GM19193 (cell line): Measurements from ENCODE around the gene AKT3.

ENCODE experiments used
- POLR2A ChIP-seq: IDR thresholded peaks from 4 replicates; pipeline ENCODE4 v1.6.1; 2011; ENCODE audit not compliant: insufficient read depth, insufficient read length; ENCODE audit errors: extremely low read depth

Gene AKT3

DNA sequence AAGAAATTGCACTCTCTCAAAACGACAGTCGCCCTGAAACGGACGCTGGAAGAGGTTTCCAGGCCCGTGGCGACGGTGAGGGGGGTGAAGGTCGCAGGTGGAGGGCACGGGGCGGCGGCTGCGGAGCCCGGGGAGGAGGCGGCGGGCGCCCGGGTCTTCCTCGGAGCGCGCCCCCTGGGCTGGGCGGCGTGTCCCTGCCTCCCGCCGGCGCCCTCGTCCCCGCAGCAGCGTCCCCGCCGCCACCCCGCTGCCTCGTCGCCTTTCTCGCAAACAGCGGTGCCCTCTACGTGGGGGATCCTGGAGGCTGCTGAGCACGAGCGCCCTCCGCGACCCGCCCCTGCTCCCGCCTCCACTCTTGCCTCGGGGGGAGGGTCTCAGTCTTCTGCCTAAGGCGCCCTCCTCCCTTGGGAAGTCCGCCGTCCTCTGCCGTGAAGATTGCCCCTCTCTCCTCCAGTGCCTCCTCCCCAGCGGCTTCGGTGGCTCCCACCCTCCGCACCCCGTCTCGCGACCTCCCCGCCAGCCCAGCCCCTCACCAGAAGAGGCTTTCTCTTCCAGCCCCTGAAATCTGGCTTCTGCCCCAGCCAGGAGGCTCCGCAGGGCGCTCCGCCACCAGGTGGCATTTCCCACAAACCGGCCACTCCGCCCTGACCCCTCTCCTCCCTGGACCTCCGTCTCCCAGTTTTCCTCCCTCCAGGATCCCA lies 366.8 kb downstream of the AKT3 start:
- TF ChIP-seq POLR2A = no peak

DNA sequence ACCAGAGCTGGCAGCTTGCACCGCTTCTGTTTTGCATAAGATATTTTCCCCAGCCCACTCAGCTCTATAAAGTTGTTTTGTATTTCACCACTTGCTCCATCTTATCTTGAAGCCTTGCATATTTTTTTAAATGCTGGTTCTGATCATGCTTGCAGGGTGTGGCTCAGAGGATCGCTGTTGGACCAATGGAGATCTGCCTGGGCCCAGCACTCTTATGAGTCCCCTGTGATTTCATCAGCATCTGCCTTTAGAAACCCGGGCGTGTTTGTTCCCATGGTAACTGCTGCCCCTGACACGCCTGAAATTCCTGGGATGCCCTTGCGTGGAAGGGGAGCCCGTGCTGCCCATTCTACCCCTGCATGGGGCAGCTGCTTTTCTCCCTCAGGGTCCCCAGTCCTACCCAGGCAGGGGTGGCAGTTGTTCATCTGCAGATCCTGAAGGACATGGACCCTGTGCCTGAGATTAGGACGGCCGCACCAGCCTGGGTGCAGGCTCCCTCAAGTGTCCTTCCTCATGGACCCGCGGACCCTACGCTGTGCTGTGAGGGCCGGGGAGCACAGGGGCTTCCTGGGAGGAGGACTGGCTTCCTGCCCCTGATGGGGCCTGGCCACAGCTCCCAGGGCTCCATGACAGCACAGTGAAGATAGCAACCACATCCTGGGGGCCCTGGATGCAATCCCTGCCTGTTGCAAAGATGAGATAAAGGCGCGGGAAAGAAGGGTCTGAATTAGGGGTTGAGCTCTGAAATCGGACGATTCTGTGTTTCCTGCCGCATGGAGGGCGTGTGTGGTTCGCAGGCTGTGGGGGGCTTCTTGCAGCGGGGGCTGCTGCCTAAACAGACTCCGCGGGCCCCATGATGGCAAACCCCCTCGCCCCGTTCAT lies 367.7 kb downstream of the AKT3 start:
- no peak for TF ChIP-seq POLR2A

DNA sequence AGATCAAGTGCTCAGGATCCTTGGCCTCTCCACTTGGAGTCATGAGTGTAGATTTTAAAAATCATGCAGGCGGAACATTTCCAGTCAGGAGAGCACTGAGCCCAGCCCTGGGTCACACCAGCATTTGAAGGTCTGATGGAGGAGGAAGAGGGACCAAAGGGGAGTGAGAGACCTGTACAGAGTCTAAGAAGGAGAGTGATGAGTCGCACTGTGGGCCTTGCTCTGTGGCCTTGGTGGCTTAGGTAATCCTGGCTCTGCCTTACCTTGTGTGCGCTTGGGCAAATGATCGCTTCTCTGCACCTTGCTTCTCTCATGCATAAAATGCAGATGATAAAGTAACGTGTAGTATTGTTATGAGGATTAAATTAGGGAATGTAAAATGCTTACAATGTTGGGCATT lies 368.9 kb downstream of the AKT3 start:
- no peak for TF ChIP-seq POLR2A

DNA sequence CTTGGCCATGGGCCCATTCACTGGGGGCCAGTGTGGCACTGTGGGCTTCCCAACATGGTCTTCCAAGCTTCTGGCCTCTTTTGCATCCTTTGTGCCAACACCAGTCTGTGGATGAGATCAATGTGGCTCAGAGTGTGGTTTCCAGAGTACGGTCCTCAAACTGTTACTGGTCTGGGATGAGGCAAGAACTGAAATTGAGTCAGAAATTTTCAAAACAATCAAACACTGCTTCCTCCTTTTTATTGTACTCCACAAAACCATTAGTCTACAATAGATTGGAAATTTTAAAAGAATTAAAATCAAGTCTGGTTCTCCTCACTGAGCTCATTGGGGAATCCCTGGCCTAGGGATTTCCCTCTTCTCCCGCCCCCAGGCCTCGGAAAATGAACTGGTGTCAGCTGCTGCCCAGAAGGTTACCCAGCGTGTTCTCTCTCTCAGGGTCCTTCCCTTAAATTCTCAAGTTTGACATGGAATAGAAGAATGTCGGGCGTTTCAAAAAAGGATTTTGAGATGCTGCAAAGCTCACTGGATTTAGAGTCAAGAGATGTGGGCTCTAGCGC lies 372.2 kb downstream of the AKT3 start:
- TF ChIP-seq POLR2A = no peak

DNA sequence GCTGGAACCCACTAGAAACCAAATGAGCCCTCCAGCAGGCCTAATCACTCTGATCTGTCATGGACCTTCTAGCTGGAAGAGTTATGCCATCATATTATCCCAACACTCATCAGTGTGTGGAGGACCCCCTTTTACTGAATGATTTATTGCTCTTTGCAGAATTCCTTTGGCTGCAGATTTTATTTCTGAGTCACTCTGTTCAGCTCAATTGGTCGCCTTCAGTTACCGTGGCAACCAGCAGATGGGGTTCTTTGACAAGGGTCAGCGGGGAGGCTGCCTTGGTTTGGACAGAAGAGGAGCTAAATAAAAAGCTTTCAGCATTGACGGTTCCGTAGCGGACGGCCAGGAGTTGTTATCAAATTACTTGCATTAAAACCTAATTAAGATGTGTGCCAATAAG lies 374.1 kb downstream of the AKT3 start:
- TF ChIP-seq POLR2A = no peak

DNA sequence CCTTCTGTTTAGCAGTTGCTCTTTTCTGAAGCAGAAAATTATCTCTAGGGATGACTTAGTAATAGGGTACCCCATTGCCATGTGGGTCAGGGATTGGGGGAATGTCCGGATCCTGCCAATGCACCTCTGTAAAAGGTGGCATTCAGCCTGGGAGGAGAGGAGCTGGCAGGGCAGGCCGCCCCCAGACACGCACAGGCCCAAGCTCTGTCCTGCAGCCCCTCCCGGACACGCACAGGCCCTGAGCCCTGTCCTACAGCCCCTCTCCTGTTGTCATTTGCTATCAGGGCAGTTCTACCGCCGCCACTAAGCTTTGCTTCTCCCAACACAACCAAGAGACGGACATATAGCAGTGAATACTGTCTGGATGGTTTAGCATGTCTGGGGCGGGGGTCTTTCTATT lies 375.1 kb downstream of the AKT3 start:
- TF ChIP-seq POLR2A = no peak

DNA sequence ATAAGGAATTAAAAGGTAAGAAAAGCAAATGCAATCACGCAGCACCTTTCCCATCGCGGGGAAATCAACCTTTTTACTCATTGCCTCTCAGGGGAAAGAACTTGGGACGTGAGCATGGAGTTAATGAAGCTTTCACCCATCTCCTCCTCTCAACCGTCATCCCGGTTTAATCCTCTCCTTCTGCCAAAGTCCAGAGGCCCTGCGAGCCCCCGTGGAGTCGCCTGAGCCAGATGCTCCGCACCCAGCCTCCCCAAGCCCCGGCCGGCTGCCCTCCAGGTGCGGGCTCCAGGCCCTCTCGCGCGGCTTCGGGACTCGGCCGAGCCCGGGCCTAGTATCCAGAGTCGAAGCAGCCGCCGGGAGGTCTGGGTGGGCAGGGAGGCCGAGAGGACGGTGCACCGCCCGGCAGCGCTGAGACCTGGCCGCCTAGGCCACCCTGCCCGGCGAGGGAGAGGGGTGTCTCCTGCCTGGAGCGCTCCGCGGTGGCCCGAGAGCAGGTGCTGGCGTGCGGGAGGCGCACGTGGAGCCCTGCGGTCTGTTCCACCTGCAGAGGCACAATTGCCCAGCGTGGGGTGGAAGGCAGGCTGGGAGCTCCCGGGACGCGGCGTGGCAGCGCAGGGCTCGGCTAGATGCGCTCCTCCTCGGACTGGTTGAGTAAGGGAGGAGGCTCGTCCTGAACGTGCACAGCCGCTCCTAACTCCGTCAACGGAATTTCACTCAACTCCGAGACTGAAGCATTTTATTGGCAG lies 375.7 kb downstream of the AKT3 start:
- no peak for TF ChIP-seq POLR2A

DNA sequence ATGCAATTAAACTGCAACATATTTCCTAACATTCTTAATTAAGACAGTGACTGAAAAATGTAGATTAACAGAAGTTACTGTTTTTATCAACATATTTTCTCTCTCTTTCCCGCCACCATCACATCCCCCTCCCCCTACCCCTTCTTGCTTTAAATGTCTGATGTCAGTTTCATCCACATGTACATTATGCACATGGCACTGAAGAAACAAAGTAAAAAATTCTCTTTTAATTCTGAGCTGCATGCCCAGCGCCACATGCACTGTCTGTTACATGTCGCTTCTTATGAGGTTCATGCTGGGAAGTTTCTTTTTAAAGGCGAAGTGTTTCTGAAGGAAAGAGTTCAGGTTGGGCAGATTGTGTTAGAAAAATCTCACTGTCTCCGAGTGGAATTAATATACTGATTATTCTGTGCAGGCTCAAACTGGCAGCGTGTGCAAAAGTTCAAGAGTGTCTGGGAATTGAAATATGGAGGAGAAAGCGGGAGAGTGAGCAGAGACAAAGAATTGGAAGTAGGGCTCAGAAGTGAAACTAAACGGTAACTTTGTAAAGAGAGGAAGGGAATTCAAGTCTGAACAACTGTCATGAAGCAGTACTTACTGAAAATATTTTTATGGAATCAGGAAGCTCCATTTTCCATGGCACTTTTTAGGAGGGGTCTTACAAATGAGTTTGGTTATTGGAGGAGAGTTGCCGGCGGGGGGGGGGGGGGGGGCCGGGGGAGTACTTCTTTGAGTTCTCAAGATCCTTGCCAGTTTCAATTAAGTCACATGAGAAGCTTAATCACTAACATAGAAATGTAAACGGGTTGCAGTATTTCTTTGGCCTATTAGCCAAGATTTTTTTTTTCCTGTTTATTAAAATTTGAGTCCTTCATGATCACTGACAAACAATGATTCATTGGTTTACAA lies 376.6 kb downstream of the AKT3 start:
- no peak for TF ChIP-seq POLR2A

DNA sequence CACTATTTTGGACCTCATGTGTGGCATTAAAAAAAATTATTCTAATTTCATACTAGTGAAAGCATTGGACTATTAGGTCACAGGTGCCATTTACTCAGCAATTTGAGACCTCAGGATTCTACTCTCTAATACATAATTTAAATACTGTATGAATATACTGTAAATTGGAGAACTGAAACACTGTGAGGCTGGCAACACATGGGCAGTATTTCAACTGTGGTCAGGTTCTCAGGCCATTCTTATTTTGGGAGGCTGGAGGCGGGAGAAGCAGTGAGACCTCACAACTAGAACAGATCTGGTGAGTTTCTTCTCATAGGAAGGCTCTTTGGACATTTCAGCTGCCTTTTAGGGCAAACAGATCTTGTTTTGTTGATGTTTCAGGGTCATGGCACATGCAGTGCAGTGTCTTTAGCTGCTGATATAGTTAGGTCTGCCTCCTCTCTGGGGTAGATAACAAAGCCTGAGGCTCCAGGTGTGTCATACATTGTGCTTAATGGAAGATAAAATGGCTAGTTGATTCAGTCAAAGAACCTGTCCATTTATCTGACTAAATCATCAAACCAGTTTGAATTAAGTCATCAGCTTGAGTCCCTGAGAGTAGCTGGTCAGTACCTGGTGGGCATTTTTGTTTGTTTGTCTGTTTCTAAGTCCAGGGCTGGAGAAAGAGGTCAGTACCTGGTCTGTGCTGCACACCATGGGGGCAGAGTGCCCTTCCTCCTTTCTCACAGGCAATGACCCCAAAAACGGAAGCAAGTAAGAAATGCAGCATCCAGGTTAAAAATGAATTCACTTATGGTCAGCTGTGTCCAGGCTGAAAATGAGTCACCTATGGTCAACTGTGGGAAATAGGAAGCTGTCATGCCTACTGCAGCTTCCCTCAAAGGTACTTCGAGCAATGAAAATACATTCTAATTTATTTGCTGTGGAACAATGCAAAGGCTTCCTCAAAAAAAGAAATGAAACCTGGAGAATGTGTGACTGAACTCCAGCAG lies 378.0 kb downstream of the AKT3 start:
- TF ChIP-seq POLR2A = no peak

DNA sequence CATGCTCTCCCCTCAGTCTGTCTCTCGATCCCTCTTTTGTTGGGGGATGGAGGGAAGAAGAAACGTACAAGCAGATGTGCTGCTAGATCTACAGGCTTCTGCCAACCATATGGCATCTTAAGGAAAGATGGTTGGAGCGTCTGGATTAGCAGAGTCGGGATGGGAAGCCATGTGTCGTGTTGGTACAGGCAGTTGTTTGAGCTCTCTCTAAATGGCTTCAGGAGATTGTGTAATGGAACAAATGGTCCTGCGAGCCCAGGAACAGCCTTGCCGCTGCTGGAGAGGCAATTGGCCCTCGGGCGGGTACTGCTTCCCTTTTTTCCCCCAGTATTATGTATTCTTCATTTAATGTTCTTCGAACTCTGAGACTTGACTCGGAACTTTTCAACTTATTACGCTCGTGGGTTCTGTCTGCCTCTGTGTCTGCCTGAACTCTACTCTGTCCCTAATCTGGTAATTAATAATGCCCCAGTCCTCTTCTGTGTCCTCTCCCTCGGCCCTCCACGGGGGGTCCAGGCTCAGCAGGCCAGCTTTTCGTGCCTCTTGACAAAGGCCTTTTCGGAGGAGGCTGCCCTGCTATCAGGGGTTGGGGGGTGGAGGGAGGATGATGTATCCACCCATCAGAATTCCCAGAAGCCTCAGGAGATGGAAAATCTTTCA lies 378.9 kb downstream of the AKT3 start:
- TF ChIP-seq POLR2A = no peak

DNA sequence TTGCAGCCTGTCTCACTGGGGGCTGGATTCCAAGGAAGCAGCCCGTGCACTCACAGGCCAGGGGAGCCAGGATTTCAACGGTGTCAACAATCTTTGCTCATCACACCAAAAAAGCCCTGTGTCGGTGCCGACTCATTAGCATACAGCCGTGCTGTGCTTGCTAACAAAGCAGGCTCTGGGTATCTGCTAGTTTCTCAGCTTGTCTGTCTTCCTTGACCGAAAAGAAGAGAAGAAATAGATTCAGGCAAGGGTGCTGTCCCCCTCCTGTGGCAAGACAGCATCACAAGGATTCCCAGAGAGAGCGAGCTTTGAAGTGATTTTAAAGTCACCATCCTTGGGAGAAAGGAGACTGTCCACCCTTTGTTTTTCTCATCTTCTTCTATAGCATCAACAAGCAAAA lies 379.5 kb downstream of the AKT3 start:
- no peak for TF ChIP-seq POLR2A

DNA sequence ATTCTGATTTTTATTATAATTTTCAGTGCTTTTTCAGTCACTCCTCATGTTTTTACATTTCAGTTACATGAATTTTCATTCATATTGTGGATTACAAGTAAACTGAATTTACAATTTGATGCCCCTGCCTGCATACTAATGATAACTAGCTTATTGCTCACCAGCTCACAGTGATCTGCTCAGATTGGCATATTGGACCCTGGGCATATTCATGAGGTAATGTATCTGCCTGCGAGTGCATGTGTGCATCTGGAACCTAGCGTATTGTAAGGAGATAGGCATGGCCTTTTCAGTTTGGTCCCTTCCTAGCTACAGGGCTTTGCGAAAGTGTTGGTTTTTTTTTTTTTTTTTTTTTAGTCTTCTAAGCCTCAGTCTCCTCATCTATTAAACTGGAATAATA lies 380.5 kb downstream of the AKT3 start:
- TF ChIP-seq POLR2A = no peak
